Measurements from ENCODE around the gene SEPTIN12.

SEPTIN12 gene

DNA sequence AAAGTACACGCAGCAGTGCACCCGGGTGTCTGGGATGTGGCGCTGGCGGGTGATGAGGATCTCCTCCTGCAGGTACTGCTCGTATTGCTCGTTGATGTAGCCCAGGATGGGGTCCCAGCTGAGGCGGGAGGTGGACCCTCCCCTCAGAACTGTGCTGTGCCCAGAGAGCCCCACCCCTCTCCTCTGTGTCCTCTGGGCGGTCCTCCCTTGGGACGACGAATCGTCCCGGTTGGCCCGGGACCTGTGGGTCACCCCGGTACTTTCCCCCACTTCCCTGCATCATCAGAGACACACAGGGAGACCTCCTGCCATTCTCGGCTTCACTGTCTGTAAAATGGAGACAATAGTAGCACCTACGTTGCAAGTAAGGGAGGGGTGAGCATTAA, 4.2 kb downstream of the SEPTIN12 start:
- ATAC-seq = no peak

DNA sequence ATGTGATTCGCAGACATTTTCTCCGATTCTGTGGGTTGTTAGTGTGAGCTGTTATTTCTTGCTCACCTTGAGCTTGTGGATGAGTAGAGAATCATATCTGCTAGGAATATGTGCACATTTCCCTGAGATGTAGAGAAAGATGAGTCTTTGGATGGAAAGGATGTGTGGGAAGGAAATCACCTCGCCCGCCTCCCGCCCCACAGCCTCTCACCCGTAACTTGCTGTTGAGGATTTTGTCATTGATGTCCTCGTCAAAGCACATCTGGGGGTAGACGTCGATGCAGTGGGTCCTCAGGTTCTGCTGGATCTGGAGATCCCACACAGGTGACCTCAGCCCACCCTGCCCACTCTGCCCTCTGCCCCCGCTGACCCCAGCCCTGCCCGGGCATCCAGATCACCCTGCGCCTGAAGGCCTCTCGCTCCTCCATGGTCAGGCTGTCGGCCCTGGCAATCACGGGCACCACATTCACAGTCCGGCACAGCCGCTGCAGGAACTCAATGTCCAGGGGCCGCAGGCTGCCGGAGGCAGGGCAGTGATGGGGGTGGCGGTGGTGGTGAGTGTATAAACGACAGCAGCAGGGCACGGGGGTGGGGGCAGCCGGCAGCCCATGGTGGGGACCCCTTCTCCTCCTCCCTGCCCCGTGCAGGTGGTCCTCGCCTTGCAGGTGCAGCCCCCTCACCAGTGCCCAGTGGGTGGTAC, 4.7 kb downstream of the SEPTIN12 start:
- ATAC-seq = no peak

DNA sequence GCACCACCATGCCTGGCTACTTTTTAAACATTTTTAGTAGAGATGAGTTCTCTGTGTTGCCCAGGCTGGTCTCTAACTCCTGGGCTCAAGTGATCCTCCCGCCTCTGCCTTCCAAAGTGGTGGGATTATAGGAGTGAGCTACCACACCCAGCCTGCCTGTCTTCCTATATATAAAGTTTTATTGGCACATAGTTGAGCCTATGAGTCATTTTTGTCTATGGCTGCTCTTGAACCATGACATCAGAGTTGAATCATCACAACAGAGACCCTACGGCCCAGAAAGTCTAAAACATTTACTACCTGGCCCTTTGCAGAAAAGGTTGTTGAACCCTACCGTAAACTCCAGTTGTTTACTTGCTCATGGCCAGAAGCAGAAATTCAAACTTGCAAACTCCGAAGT, 7.9 kb downstream of the SEPTIN12 start:
- no peak for ATAC-seq

DNA sequence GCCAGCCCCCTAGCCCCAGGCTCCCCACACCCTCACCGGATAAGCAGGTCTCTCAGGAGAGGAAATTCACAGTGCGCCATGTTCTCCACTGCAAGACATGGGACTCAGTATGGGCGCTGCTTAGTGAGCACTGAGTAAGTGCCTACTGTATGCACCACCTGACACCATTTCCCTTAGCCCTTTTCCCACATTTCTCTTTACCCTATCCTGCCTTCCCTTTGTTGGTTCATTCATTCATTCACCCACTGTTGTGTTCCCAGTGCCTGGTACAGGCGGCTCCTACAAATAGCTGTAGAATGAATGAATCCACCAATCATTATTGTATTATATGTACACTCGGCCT, 10.1 kb downstream of the SEPTIN12 start:
- no peak for ATAC-seq

DNA sequence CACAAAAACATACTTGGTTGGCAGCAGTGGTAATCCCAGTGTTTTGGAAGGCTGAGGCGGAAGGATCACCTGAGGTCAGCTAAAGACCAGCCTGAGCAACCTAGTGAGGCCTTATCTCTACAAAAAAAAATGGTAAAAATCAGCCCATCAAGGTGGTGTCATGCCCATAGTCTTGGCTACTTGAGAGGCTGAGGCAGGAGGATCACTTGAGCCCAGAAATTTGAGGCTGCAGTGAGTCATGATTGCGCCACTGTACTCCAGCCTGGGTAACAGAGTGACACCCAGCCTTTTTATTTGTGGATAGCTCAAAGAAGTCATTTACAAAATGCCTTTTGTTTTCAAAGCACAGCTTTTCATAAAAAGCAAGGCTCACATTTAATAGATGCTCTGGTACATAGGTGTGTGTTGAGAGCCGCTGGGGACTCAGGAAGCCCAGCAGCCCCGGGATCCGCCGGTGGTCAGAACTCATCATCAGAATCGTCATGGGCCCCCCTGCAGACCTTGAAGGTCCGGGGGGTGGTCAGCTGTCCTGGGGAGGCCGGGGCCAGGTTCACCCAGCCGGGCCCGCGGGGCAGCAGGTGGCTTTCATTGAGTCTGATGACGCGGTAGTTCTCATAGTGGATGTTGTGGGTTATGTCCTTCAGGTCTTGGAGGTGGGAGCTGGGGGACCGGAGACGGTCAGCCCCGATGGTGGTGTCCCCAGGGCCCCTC, 10.7 kb downstream of the SEPTIN12 start:
- ATAC-seq = no peak

DNA sequence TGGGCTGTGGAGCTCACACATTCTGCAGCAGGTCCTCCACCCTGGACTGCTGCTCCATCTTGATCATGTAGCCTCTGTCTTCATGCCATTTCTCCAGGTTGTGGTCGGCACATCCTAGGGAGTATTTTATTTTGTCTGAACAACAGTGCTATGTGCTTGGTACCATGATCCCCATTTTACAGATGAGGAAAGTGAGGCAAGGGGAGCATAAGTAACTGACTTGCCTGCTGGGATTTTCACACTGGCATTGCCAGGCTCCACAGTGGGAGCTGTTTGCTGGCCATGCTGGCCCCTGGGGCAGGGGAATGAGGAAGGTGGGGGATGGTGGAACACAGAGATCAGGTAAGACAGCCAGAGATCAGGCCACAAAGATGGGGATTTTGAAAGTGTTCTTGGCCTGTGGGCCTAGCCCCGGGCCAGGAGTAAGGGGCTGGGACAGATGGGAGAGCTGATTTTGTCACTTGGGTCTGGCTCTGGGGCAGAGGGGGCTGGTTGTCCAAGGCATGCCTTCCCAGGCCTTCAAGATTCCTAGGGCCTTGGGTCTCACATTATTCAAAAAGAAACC, 11.9 kb downstream of the SEPTIN12 start:
- no peak for ATAC-seq

DNA sequence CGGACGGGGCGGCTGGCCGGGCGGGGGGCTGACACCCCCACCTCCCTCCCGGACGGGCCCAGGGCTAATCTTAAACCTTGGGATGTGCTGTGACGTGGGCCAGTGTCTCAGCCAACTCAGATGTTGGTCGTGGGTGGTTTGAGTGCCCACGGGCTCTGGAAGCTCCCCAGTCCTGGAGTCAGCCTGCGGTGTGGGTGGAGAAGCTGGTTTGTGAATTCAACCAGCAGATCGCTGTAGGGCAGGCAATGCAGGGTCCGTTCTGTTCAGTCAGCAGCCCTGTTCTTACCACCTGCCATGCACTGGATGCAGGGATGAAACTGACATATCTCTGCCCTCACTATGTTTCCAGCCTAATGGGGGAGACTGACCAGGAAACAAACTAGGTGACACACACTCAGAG, 13.1 kb downstream of the SEPTIN12 start:
- ATAC-seq = no peak

DNA sequence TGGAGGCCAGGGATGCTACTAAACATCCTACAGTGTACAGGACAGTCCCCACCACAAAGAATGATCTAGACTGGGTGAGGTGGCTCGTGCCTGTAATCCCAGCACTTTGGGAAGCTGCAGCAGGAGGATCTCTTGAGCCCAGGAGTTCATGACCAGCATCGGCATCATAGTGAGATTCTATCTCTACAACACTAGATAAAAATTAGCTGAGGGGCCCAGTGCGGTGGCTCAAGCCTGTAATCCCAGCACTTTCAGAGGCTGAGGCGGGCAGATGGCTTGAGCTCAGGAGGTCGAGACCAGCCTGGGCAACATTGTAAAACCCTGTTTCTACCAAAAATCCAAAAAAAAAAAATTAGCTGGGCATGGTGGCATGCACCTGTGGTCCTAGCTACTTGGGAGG, 15.8 kb downstream of the SEPTIN12 start:
- no peak for ATAC-seq

DNA sequence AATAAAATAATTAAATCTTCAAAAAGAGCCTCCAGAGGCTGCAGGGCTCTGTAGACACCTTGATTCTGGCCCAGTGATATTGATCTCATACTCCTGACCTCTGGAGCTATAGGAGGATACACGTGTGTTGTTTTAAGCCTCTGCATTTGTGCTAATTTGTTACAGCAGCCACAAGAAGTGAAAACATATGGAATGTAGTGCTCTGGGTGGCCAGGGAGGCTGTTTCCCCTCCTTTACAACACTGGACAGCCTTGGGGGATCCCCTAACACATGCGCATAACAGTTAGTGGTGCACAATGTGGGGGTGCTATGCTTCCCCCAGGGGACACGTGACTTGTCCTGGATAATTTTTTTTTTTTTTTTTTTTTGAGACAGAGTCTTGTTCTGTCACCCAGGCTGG, 16.5 kb downstream of the SEPTIN12 start:
- ATAC-seq = no peak

DNA sequence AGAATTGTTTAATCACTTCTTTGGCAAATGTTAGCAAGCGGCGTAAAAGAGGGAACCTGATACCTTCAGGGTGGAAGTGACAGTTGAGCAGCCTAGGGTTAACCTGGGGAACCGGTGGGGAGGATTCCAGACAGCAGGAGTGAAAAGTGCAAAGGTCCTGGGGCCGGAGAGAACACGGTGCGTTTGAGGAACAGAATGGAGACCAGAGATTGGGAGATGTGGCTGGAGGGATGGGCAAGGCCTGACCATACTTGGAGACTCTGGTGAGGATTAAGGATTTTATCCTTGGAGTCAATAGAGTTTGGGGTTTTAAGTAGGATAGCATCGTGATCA, 18.9 kb downstream of the SEPTIN12 start:
- ATAC-seq = no peak

DNA sequence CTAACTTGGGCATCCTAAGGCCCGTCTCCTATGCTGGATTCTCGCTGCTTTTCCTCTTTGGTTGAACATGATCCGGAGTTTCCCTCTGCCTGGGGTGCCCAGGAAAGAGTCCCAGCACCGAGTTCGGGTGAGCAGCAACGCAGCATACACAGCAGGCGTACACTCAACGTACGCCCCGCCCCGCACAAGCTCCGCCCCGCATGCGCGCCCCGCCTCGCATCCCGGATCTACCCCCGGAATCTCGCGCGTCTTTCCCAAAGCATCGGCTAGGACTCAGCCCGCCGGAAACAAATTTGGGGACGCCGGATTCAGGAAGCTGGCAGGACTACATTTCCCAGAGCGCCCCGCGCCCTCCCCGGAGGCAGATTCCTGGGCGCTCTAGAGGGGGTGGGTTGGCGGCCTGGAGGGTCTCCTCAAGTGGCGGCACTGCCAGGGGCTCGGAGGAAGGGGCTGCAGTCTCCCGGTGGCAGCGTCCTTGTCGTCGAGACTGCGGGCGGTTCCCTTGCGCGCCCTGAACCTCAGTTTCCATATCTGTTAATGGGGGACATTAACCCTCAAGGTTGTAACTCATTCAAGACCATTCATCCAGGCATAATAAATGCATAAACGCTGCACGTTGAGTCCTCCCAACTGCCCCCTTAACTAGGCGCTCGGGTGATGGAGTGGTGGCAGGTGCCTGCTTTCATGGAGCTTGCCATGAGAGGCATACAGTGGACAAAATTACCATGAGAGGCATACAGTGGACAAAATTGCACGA, 19.4 kb downstream of the SEPTIN12 start:
- peak; percentile 61 to 71 for ATAC-seq

DNA sequence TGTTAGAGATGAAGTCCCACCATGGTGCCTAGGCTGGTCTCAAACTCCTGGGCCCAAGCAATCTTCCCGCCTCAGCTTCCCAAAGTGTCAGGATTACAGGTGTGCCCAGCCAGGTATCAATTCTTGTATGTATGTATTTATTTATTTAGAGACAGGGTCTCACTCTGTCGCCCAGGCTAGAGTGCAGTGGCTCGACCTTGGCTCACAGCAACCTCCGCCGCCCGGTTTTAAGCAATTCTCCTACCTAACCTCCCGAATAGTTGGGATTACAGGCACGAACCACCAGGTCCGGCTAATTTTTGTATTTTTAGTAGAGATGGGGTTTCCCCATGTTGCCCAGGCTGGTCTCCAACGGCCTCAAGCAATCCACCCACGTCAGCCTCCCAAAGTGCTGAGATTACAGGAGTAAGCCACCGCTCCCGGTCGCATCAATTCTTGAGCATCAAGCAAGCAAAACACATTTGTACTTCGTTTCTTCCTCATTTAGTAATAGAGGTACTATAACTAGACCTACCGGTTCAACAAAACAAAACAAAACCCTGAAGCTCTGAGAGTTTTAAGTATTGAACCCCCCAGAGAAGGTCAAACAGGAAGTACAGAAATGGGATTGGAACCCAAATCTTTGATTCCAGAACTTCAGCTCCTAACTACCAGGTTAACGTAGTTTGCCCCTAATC, 20.1 kb downstream of the SEPTIN12 start:
- ATAC-seq = no peak

DNA sequence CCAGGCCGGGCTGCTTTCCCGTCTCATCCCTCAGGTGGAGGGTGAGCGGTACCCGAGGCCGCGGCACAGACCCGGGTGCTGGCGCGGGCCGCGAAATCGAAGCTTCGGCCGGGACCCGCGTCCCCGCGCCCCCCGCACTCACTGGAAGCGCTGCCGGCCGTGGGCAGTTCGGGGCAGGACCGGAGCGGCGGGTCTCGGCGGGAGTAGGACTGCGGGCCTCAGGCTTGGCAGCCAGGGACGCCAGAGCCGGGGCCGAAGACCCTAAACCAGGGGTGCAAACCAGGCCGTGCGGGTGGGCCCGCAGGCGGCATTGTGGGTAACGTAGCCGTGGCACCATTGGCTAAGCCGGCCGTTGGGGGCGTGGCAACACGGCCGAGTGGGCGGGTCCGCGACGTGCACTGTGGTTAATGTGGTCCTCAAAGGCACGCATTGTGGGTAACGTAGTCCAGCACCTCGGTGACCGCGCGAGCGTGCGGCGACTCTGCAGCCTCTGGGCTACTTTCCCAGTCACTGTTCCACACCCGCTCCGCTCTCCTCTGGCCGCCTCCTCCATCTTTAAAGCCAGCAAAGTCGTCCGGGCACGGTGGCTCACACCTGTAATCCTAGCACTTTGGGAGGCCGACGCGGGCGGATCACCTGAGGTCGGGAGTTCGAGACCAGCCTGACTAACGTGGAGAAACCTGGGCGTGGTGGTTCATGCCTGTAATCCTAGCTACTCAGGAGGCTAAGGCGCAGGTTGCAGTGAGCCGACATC, 21.1 kb downstream of the SEPTIN12 start, which contains the start of gene ZNF500:
Gene ZNF500 (minus strand): TSS at position 288 of the 754 bp plus-strand sequence. CDS start 1,184 bp downstream, outside the sequence.
- ATAC-seq = peak; percentile 95 to 96

DNA sequence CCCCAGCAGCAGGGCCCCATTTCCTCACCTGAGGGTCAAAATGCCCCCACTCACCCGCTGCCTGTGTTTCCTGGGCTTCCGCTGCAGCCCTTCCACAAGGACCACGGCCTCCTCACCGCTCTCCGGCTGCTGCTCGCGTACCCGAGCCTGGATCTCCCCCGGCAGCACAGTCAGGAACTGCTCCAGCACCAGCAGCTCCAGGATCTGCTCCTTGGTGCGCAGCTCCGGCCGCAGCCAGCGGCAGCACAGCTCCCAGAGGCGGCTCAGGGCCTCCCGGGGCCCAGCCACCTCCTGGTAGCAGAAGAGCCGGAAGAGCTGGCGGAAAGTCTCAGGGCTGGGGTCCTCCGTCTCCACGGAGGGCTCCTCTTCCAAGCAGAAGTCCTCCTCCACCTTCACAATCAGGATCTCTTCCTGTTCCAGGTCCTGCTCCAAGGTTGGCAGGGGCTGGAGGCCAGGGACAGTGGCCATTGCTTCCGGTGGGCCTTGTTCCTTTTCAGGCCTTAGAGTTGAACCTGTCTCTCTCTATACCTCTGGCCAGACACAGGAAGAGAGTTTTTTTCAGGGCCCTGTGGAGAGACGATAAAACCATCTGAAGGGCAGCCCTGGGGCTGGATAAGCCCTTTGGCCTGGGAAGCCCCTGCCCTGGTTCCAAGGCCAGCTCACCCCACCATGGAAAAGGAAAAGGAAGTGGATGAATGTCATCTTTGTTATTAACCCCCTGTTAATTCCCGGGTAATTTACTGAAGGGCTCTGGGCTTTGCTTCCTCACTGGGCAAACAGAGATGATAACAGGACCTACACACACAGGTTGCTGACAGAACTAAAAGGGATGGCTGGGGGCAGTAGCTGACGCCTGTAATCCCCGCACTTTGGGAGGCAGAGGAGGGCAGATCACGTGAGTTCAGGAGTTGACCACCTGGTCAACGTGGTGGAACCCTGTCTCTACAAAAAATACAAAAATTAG, 22.4 kb downstream of the SEPTIN12 start:
- ATAC-seq = no peak

DNA sequence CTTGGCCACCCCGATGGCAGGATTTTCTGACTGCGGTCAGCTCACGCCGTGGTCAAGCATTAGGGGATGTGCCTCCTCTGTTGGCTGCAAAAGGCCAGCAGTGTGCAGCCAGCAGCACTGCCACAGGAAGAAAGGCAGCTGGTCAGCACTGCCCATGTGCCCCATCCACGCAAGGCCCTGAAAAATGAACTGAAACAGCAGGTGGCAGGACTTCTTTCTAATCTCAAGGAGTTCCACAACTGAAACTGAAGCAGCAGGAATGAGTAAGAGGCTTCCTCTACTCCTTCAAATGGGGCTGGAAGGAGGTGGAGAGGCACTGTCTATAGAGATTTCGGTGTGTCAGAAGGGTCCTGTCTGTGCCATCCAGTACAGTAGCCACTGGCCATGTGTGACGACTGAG, 24.4 kb downstream of the SEPTIN12 start:
- no peak for ATAC-seq

DNA sequence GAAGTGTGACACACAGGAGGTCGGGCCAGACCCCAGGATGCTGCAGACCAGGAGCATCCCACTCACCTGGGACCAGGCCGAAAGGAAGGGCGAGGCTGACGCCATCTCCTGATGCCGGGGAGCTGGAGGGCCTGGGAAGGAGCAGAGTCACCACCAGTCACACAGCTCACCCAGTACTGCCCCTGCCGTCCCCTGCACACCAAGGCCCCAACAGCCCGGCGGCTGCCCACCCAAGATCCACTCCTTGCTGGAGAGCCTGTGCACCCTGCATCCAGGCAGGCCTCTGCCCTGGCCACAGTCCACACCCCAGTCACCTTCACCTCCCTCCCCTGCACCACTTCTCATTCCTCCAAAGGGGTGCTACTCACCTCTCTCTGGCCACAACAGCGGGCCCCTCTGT, 25.9 kb downstream of the SEPTIN12 start:
- ATAC-seq = no peak

DNA sequence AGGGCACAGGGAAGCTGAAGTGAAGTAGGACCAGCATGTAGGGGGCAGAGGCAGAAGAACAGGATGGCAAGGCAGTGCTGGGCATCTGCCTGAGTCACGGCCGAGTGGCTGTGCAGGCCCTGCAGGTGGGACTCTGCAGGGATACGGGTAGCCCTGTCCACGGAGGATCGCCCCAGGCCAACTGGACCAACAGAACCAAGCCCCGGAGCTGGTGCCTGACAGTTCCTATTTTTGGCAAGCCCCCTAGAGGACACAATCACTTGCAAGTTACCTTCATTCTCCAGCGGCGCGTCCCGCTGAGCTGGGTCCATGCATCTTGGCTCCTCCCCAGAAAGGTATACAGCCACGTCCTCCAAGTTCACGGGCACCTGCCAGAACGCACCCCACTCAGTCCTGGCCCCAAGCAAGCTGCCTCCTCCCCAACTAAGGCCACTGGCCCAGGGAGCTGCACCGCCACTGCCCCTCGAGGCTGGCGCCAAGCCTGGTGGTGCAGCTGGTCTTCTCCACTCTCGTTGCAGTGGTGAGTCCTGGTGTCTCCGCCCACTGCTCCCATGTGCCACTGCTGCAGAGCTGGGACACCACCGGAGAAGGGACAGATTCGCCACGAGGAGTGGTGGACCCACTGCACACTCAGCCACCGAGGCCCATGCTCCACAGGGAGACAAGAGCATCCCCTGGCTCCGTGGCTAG, 27.8 kb downstream of the SEPTIN12 start:
- ATAC-seq = no peak

DNA sequence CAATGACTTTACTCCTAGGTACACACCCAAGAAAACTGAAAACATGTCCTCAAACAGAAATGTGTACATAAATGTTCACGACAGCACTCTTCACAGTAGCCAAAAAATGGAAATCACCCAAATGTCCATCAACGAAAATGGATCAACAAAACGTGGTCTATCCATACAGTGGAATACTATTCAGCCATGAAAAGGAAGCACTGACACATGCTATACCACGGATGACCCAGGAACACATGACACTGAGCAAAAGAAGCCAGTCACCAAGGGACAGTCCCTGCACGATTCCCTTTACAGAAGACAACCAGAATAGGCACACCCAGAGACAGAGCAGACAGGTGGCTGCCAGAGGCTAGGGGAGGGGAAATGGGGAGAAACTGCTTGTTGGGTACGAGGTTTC, 32.5 kb downstream of the SEPTIN12 start:
- ATAC-seq = no peak

DNA sequence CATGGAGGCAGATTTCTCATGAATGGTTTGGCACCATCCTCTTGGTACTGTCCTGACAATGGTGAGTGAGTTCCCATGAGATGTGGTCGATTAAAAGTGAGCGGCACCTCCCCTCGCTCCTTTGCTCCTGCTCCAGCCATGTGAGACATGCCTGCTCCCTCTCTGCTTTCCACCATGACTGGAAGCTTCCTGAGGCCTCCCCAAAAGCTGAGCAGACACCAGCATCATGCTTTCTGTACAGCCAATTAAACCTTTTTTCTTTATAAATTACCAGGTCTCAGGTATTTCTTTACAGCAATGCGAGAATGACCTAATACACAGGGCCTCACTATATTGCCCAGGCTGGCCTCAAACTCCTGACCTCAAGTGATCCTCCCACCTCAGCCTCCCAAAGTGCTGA, 33.3 kb downstream of the SEPTIN12 start:
- ATAC-seq = no peak

DNA sequence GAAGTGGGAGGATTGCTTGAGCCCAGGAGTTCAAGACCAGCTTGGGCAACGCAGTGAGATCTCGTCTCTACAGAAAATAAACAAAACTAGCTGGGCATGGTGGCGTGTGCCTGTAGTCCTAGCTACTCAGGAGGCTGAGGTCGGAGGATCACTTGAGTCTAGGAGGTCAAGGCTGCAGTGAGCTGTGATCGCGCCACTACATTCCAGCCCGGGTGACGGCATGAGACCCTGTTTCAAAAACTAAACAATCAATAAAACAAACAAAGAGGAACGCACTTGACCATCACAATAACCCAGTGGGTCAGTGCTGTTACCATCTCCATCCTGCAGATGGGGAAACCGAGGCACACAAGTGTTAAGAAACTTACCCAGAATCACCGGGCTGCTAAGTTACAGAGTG, 34.9 kb downstream of the SEPTIN12 start:
- no peak for ATAC-seq

Measured in activated CD4-positive, CD25-positive, alpha-beta regulatory T cell treated with anti-CD3 and anti-CD28 coated beads, Interleukin-2, amount 50 U/mL, for 24 hours (primary cell).